WI38 (cell line): ENCODE results near the gene NMD3.

Experiments
- H3K4me3 ChIP-seq: 2 replicates; pipeline ENCODE4 v1.5.1; 2011; ENCODE audit warnings: low read depth, mild to moderate bottlenecking, control low read depth, low read length
- CTCF ChIP-seq: IDR thresholded peaks from 2 replicates; pipeline ENCODE4 v1.5.1; 2012; ENCODE audit warnings: low read depth, mild to moderate bottlenecking, control low read depth, low read length

Gene NMD3

GRCh38 chr3:161217496-161217895, 3.6 kb upstream of the NMD3 start:
- TF ChIP-seq CTCF, result no peak
- H3K4me3 ChIP-seq, result no peak overlapping the region

GRCh38 chr3:161219495-161219894, 1.6 kb upstream of the NMD3 start:
- no peak for TF ChIP-seq CTCF
- no peak overlapping the region for H3K4me3 ChIP-seq

DNA sequence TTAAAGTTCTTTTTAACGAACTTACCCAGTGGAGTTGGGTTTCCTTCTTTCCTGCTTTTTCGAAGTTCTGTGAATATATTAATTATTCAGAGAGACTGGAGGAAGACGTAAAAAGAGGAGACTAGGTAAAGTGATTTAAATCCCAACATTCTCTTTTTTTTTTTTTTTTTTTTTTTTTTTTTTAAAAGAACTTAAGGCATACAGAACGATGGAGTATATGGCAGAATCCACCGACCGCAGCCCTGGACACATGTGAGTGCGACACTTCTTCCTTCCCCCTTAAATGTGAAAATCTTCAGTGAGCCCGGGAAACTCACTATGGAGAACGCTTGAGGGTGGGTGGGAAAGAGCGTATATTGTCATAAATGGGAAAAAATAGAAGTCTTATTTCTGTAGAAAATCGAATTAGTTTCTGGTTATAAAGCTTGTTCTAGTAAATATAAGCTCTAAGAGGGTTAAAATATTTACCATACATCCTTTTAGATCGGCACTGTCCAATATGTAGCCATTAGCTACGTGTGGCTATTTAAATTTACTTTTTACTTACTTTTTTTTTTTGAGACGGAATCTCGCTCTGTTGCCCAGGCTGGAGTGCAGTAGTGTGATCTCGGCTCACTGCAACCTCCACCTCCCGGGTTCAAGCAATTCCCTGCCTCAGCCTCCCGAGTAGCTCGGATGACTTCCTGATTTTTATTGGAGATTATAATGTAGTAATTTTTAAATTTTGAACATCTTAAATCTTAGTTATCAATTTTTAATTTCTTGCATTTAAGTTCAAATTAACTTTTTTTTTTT, 892 bp downstream of the NMD3 start:
- no peak for TF ChIP-seq CTCF

DNA sequence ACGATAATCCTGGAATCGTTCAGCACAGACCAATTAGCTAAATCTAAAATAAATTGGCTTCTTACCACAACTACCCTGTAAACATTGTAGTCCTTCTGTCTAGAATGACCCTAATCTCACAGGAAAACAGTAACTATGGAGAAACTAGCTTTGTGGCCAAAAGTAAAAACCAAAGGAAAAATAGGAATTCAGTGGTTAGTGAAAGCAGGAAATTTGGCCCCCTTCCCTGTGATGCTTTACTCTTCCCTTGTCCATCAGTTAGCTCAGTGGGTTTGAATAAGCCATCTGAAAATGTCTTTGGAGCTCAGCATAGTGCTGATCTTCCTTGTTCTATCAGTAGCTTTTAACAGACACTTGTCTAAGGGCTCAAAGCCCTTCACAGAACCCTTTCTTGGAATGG, 1.6 kb downstream of the NMD3 start:
- no peak for TF ChIP-seq CTCF
- H3K4me3 ChIP-seq, result peak overlapping the region; percentile 94

More for the DNA sequence above, 892 bp downstream of the NMD3 start:
- peak overlapping the region; percentile 94 for H3K4me3 ChIP-seq

GRCh38 chr3:161224786-161225185, 3.7 kb downstream of the NMD3 start:
- TF ChIP-seq CTCF, result no peak
- H3K4me3 ChIP-seq, result no peak overlapping the region

GRCh38 chr3:161230621-161231171, 9.6 kb downstream of the NMD3 start:
- no peak for TF ChIP-seq CTCF
- no peak overlapping the region for H3K4me3 ChIP-seq

DNA sequence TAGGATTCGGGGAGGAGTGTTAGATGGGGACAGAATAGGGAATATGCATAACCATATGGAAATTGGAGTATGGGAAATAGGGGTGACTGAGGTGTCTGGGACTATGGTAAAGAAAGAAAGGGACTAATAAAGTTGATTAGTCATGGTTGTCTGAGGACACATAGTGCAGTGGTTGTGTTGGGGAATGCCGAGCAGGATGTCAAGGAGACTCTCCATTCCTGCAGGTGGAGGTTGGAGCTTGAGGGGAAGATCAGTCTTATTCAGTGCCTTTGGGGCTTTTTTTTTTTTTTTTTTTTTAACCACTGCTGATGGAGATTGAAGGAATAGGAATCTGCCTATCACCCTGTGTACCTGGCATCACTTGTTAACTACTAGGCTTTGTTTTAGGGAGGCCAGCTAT, 10.8 kb downstream of the NMD3 start:
- no peak for TF ChIP-seq CTCF

More for the DNA sequence above, 10.8 kb downstream of the NMD3 start:
- H3K4me3 ChIP-seq, result no peak overlapping the region
